Renal pelvis (tissue), 4 donors: ENCODE measurements around the gene SRGAP3. TPM values are rescaled to one million over a fixed set of nuclear protein-coding genes. Genes with fewer than 3 reads are reported as not detected.

Experiments
- DNase-seq: peaks from one replicate; pipeline ENCODE4 v3.0.0-alpha.2; 2013
- polyA plus RNA-seq, 3 donors: library from polyadenylated mRNA; unstranded; fragments of 120-200 nt; gene quantifications; one replicate each; pipeline ENCODE4 v1.2.1, GENCODE V29; 2013; ENCODE audit not compliant: insufficient read length in 3 of 3

The SRGAP3 gene
- polyA plus RNA-seq, 3 donors = 15.3 to 22.8 (median 18.9) TPM

DNA sequence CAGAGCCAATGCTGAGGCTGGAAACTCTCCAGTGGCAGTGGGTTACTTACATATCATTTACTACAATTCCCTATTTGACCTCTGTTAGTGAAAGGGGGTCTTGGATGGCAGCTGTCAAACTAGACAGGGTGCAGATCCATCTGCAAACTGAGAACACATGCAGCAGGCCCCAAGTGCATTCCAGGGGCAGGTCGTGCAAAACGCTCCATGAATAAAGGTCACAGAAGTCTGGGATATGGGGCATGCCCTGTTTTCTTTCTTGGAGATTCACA lies 261.1 kb downstream of the SRGAP3 start:
- DNase-seq = no peak

DNA sequence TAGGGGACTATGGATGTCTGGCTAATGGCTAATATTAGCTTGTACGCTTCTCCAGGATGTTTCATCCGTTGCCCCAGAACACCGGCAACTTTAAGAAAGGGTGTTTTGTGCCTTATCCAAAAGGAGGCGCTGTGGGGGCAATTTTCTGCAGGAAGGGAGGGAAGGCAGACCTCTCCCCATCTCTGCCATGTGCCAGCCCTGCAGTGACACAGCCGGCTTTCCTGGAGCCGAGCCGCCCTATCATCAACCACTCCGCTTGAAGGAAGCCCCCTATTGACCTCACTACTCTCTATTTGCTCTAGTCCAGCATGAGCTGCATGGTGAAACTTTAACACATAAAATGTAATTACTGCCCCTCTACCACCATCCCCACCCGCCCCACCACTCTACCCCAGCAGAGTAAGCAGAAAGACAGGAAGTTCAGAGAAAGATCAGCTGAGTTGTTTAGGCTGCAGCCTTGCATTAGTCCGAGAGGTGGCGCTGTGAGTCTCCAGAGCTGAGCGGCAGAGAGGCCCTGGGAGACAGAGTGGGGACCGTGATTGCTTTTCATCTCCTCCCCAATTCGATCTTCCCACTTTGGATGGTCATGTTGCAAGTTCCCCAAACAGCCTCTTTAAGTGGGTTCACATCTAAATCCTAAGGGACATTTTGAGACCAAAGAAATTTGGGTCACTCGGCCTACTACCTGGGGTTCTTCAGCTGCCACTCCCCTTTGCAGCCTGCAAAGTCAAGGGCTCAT lies 261.6 kb downstream of the SRGAP3 start:
- DNase-seq = peak; percentile 58

DNA sequence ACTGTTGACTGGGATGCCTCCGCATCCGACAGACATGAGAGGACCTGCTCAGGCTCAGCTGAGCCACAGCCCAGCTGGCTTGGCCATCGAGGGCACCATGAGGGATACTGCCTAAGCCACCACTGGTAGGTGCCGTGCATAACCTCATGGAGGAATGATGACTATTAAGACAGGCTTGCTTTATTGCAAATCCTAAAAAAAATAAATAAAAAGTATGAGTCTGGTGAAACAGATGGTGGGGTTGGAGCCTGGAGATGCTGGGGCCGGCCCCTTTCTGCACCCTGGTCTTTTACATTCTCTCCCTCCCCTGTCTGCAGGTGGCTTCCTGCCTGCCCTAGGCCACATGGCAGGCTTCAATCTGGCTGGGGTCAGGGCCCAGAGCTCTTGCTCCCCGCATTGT lies 262.2 kb downstream of the SRGAP3 start:
- no peak for DNase-seq

DNA sequence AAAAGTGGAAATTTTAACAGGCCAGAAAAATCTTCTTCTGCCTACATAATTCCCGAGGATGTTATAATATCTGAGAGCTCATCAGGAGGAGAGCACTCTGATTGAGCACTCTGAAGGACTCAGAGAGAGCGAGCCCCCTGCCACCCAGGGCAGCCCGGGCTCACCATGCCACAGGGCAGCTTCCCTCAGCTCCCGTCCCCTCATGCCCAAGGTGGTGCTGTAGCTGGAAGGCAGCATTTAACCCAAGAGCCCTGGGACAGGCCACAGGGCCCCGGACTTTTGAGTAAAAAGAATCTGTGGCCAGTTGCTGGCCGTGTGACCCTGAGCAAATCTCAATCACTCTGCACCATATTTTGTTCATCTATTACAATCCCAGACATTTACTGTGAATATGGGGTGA lies 262.7 kb downstream of the SRGAP3 start:
- DNase-seq = no peak

DNA sequence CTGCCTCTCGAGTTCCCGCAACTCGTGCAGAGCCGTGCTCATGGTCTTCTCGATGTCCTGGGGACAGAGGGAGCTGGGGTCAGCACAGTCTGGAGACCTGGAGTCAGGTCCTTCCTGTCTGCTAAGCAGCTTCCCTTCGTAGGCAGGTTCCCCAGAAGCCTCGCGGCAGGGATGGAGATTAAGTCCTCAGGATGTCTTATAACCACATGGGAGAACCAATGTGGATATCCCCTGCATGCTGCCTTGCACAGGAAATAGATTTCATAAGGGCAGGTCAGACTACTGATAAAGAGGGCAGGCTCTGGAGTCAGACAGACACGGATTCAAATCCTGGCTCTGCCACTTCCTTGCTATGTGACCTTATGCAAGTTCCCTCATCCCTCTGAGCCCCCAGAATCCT lies 263.6 kb downstream of the SRGAP3 start:
- DNase-seq = no peak

DNA sequence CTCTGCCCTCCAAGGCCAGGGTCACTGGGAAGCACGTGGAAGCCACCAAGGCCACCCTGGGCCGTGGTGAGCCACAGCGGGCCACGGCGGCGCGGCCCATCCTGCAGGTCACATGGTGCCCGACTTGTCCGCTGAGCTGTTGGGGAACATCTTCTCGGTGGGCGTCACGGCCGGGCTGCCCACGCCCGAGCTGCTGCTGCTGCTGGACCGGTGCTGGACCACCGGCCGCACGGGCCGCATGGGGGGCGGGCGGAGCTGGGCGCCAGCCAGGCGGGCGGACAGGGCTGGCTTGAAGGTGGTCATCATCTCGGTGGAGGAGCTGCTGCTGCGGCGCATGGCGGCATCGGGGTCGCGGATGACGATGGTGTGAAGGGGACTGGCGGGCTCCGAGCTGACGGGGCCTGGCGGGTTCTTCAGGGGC lies 264.0 kb downstream of the SRGAP3 start:
- no peak for DNase-seq

DNA sequence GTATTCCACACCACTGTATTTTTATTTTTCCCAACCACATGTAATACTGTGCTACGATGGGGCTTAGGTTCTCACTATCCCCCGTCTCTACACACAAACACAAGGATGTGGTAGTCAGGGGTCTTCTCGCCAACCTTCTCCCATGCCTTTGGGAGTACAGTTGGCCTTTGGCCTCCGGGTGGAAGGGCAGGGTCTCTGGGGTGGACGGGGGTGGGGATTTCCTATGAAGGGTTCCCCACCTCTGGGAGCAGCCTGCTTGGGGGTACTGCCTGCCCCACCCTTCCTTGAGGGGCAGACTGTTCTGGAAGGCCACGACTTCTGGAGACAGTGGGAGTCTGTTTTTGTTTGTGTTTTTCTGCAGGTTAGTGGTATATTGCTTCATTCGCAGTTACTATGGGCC lies 264.9 kb downstream of the SRGAP3 start:
- no peak for DNase-seq

DNA sequence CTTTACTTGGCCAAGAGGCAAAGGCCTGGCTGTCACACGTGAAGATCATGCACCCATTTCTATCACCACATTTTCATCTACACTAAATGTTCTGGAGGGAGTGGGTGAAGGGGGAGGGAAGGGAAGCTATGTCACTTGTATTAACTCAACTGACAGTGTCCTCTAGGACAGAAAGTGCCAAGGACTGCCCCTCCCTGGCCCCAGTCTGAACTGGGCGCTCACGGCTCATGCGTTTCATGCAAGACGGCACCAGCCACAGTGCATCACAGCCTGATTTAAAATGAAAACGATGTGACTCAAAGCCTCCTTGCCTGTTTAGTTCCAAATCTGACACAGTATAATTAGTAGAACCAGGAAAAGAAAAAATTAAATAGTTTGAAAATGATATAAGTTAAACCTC lies 265.4 kb downstream of the SRGAP3 start:
- DNase-seq = no peak

DNA sequence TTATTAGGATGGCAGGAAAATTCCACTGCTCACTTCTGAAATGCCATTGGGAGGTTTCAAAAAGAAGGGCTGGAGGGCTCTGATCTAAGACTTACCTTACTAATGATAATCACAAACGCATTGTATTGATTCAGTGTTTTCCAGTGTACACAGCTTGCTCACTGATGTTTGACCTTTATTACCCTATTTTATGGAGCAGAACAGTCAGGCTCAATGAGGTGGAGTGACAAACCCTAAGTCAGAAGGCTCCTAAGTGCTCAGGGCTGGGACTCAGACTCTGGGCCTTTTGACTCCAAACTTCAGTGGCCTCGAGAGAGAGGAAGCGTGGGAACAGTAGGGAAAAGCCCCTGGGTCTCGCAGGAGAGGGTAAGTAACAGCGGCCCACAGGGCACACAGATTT lies 265.9 kb downstream of the SRGAP3 start:
- no peak for DNase-seq

DNA sequence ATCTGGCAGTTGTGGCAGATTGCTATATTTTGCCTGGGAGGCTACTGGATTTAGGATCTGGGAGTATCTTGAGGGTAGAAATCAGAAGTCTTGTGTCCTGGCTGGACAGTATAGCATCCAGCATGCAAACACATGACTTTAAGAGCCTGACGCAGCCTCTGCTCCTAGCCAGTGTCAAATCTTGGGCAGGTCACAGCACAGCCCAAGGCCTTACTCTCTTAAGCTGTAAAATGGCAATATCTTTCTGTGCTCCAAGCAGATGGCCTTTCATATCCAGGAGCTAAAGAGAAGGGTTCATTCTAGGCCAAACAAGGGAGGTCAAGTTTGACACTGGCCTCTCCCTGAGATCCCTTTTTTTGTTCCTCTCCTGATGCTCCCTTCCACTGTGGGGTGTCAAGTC lies 266.4 kb downstream of the SRGAP3 start:
- DNase-seq = no peak

DNA sequence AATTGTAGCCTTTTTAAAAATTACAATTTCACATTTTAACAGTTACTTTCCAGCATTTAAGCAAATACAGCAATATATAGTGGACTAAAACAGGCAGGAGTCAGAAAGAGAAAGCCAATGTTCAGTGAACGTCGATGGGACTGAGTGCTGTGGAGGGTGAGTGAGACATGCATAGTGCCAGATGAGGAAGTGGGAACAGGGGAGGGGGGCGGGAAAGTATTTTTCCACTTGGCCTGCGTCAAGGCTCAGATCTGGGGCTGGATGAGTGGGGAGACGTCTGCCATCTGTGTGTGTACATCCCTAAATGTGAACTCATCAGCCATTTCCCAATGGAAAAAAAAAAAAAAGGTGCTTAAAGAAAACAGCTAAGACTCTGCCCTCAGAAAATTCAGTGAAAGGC lies 266.9 kb downstream of the SRGAP3 start:
- DNase-seq = no peak

DNA sequence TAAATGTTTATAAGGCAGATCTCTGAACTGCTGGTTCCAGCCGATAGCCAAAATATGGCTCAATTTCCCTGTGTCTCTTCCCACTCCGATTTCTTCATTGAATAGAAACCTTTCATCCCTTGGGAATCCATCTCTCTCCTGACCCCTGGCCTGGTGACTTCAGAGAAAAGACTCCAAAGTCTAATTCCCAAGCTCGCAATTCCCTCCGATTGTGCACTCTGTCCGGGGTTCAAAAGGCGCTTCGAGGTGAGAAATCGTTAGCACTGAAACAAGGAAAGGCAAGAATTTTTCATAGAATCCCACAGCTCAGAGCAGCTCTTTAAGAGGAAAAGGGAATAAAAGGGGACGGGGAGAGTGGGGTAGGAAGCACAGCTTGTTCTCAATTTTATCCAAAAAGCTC lies 267.7 kb downstream of the SRGAP3 start:
- no peak for DNase-seq

DNA sequence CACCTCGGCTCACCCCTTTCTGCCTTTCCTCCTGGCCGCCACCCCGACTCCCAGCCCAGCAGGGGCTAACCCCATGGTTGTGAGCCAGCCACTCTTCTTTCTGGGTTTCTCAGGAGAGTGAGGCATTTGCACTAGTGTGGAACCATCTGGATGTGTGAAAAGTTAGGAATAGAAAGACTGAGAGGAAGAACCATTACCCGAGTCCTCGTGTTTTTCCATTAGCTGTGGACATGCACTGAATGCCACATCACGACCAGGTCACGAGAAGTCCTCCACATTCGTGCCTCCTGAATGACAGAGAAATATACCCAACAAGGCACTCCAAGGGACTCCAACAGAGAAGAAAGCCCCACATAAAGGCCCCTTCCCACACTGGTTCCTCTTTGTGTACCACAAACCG lies 268.1 kb downstream of the SRGAP3 start:
- no peak for DNase-seq

DNA sequence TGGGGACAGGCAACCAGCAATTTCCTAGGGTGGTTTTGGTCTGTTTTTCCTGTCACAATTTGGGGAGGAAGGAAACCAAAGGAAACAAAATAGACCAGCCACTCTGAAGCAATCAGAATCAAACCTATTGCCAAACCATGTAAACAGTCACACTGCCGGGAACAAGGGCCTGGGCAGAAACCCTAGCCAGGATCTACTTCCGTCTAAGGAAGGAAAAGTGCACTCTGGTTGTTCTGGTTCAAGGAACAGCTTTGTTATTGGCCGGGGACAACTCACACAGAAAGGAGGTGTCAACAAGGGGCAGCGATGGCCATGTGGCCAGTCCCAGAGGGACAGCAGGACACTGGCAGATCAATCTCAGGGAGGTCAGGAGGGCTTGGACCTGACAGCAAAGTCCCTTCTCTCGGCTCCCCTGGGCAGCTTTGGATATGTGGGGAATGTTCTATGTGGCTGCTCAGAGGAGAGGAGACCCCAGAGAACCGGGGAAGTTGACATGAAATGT lies 268.6 kb downstream of the SRGAP3 start:
- DNase-seq = no peak

DNA sequence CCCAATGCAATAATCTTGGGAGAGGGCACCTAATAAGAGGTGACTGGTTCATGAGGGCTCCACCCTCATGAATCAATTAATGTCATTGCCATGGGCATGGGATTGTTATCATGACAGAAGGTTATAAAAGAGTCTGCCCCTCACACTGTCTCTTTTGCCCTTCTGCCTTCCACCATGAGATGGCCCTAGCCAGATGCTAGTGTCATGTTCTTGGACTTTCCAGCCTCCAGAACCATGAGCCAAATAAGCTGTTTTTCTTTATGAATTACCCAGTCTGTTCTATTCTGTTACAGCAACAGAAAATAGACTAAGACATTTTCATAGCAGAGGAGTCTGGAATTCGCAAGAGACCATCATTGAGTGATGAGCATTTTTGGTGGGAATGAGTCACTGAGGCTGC lies 270.2 kb downstream of the SRGAP3 start:
- no peak for DNase-seq

DNA sequence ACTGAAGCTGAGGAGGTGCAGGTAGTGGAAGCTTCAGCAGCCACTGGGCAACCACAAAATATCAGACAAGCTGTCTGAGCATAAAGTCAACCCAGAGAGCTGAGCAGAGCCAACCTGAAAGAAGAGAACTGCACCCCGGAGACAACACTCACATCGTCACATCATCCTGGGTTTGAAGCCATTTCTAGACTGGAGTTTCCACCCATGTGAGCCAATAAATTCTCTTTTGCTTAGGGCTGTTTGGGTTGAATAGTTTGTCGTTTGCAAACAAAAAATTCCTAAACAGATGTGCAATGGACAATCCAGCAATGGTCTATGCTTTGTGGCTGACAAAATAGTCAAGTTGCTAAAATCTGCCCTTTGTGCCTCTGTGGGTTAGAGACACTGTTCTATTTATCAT lies 270.9 kb downstream of the SRGAP3 start:
- no peak for DNase-seq

DNA sequence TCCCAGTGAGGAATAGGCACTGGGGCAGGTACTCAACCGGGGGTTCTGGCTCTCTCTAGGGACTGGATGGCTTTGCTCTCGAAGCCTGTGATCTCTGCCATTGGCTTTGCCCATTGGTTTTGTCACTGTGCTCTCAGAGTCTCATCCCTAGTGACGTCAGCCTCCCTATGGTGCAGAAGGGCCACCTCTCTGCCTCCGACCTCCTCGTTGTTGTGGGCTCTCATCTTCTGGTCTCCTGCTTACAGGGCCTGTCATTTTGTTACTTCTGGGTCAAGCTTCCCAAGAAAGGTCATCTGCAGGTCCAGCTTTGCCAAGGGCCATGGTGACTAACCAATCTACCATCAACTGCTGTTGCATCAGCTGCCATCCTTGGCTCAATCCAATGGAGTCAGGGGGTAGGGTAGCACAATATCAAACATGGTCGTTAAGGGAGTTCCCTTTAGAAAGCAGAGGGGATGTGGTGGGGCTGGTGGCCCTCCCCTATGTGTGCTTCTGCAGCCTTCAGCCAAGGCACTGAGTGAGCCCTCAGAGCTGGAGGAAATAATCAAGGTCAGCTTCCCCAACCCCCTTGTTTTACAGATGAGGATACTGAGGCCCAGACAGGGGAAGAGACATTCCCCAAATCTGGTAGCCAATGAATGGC lies 272.8 kb downstream of the SRGAP3 start:
- DNase-seq = no peak

DNA sequence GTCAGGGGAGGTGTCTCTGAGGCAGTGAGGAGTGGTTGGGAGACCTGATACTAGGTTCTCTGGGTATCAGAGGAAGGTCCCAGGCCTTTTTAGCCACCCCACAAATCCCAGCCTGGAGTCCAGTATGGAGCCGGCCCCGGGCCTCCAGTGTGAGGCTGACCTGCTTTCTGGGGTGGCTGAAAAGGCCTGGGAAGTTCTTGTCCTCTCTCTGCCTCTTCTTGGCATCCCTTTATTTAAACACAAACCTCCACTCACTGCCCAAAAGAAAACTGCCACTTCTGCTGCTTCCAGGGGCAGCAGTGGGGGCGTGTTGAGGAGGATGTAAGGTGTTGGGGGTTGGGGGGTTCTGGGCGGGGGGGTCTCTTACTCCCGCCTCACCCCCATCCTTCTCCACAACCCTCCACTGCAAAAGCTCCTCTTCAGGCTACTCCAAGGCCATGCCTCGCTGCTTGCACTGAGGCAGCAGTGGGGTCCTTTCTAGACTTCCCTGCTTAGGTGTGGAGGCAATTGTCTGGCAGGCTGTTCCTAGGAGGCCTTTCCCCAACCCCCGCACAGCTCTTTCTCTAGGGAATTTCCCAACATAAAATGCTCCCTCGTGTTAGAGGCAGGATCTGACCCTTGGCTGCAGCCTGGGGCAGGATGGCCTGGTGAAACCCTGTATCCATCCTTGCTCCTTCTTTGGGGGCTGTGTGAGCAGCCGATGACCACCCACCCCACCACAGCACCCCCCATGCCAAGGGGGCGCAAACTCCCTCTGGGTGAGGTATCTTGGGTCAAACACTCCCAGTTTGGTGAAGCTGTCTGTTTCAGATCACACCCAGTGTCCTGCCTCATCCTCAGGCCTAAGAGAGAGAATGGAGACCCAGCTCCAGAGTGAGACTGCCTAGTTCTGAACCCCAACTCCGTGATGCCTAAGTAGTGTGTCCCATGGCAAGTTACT lies 274.1 kb downstream of the SRGAP3 start:
- no peak for DNase-seq

DNA sequence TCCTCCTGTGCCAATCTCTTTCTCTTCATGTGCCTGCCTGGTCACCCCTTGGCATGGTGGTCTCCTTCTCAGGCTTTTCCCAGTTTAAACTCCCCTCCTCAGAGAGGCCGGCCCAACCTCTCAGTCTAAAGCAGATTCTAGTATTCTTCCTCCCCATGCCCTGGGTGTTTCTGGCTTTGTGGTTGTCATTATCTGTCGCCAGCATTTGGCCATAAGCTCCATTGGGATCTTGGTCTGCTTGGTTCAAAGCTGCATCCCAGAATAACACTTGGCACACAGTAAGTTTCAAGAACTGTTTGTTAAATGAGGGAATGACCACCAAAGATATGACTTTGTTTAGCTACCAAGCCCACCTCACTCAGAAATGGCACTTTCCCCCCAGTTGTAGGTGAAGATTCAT lies 275.0 kb downstream of the SRGAP3 start:
- no peak for DNase-seq

DNA sequence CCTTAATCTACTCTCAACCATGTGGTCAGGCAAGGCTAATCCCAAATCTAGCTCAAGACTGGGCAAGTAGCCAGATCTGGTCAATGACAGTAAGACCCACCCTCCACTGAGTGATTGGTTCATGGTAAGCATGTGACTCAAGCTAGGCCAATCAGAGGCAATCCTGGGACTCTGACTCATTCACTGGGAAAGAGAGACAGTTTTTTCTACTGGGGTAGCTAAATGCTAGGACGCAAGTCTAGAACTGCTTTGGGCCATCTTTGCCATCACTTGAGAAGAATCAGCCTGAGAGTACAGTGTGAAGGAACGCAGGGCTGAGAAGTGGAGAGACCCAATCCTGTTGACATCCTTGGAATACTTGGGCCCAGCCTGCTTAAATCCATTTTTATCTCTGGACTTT lies 276.8 kb downstream of the SRGAP3 start:
- DNase-seq = no peak

DNA sequence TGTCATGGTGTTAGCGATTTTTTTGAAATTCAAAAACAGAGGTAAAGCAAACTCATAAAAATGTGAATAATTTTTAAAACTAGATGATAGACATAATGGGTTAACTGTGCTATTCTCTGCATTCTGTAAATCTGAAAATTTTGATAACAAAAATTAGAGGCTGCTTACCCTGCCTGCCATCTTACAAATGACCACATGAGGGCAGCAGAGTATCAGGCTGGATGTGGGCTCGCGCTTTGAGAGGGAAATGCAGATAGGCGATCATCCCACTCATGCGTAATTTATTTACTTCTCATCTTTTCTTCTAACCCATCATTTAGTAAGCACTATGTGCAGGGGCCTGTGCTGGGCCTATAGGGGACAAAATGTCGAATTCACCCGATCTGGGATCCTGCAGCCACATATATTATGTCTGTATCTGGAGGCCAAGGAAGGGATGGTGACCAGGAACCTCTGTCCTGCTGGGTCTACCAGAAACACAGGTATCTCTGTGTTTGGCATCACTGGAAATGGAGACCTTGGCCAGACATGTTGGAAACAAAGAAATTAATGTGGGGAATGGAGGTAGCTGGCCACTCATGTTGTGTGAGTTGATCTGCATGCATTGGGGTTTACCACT lies 278.4 kb downstream of the SRGAP3 start:
- peak; percentile 41 for DNase-seq

DNA sequence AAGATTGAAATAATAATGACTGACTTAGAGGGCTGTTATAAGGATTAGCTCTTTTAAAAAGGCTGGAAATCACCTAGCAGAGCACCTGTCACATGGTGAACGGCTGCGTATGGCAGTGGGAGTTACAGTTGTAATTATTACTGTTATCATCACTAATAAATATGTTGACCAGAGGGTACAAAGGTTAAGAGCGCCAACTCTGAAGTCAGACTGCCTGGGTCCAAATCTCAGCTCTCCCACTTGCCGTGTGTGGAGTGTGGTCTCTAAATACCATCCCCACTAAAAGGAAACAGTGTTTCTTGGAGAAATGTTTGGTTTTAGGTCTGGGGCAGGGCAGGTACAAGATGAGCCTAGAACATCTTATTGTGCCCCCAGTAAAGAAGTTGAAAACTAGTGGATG lies 280.2 kb downstream of the SRGAP3 start:
- DNase-seq = no peak
